Measurements from ENCODE around the gene RNF220.

RNF220 gene

GRCh38 chr1:44485229-44485933, 80.3 kb downstream of the RNF220 start (continued):
- no peak for TF ChIP-seq ZNF18 (tag by site-specific recombination; IDR thresholded peaks at IDR 0.05)
- no peak for TF ChIP-seq ZNF837 (tag by site-specific recombination; IDR thresholded peaks at IDR 0.05)
- no peak for TF ChIP-seq ZNF146 (tag by site-specific recombination; IDR thresholded peaks at IDR 0.05)
- no peak for TF ChIP-seq ZNF223 (tag by site-specific recombination; IDR thresholded peaks at IDR 0.05)
- peak; percentile 92 for TF ChIP-seq ZNF335 (tag by site-specific recombination; conservative IDR thresholded peaks at IDR 0.05)
- peak; percentile 79 for TF ChIP-seq ZBTB8A (tag by site-specific recombination; IDR thresholded peaks at IDR 0.05)
- no peak for TF ChIP-seq ZNF433 (tag by site-specific recombination; IDR thresholded peaks at IDR 0.05; ENCODE audit: low read depth)
- TF ChIP-seq ZNF211 (tag by site-specific recombination; IDR thresholded peaks at IDR 0.05; ENCODE audit: low read depth), result no peak
- TF ChIP-seq ZNF138 (tag by site-specific recombination; IDR thresholded peaks at IDR 0.05; ENCODE audit: borderline replicate concordance), result no peak
- TF ChIP-seq ZSCAN16 (tag by site-specific recombination; IDR thresholded peaks at IDR 0.05), result no peak
- no peak for TF ChIP-seq ZNF777 (tag by site-specific recombination; IDR thresholded peaks at IDR 0.05; ENCODE audit: borderline replicate concordance)
- TF ChIP-seq SCRT2 (tag by site-specific recombination; IDR thresholded peaks at IDR 0.05), result peak; percentile 83
- no peak for TF ChIP-seq ZBTB10 (tag by site-specific recombination; IDR thresholded peaks at IDR 0.05)
- TF ChIP-seq ZNF768 (tag by site-specific recombination; IDR thresholded peaks at IDR 0.05), result no peak
- peak; percentile 87 for TF ChIP-seq ZBTB1 (tag by site-specific recombination; IDR thresholded peaks at IDR 0.05)
- no peak for TF ChIP-seq KLF1 (tag by site-specific recombination; IDR thresholded peaks at IDR 0.05)
- TF ChIP-seq ZSCAN5A (tag by site-specific recombination; IDR thresholded peaks at IDR 0.05), result no peak
- no peak; the same call in 1 of the 2 replicates for TF ChIP-seq ZNF639 (tag by site-specific recombination; IDR thresholded peaks at IDR 0.05)
- no peak; the same call in 1 of the 2 replicates for TF ChIP-seq ZNF121 (tag by site-specific recombination; IDR thresholded peaks at IDR 0.05)
- no peak for TF ChIP-seq ZNF704 (tag by site-specific recombination; IDR thresholded peaks at IDR 0.05)
- no peak for TF ChIP-seq ZFP69B (tag by site-specific recombination; IDR thresholded peaks at IDR 0.05)
- TF ChIP-seq ZFHX2 (tag by site-specific recombination; conservative IDR thresholded peaks at IDR 0.05), result no peak
- TF ChIP-seq ZNF341 (tag by site-specific recombination; IDR thresholded peaks at IDR 0.05; ENCODE audit: low read depth), result no peak
- TF ChIP-seq ZNF791 (tag by site-specific recombination; IDR thresholded peaks at IDR 0.05), result no peak
- TF ChIP-seq TCF7L2 (IDR thresholded peaks at IDR 0.05; ENCODE audit: borderline replicate concordance, low read depth, low read length), result no peak
- no peak for TF ChIP-seq ZBTB7A (tag by site-specific recombination; IDR thresholded peaks at IDR 0.05; ENCODE audit: low read depth)
- no peak for TF ChIP-seq ZNF423 (tag by site-specific recombination; IDR thresholded peaks at IDR 0.05)
- TF ChIP-seq OSR2 (tag by site-specific recombination; IDR thresholded peaks at IDR 0.05), result peak; percentile 81
- peak; percentile 48; the same call in 1 of the 2 replicates for TF ChIP-seq ZBTB21 (tag by site-specific recombination; IDR thresholded peaks at IDR 0.05)
- no peak for TF ChIP-seq ZNF701 (tag by site-specific recombination; IDR thresholded peaks at IDR 0.05)
- no peak for TF ChIP-seq SETDB1 (IDR thresholded peaks at IDR 0.05; ENCODE audit: insufficient read length, low read length)
